ENCODE data around the gene CLCN2.

CLCN2 gene

DNA sequence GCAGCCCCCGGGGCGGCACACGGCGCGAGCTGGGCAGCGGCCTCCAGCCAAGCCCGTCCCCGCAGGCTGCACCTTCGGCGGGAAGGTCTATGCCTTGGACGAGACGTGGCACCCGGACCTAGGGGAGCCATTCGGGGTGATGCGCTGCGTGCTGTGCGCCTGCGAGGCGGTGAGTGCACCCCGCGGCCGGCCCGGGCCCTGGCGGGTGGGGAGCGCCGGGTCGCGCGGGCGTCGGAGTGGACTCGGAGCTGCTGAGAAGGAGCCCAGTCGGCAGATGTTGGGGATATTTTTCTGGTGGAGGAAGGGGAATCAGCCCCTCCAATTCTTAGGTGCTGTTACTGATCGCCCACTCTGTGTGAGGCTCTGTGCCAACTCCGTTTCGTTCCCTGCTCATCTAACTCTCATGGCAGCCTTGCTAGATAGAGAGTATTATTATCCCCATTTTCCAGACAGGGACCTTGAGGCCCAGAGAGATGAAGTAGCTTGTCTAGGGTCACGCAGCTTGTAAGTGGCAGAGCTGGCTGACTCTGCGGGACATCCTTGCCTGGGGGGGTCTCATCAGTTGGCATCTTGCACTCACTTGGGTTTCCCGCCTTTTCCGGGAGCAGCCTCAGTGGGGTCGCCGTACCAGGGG is 19.3 kb upstream of the CLCN2 start:
- DNase-seq (ENCODE audit: low read depth in 2 of 2), result no peak

DNA sequence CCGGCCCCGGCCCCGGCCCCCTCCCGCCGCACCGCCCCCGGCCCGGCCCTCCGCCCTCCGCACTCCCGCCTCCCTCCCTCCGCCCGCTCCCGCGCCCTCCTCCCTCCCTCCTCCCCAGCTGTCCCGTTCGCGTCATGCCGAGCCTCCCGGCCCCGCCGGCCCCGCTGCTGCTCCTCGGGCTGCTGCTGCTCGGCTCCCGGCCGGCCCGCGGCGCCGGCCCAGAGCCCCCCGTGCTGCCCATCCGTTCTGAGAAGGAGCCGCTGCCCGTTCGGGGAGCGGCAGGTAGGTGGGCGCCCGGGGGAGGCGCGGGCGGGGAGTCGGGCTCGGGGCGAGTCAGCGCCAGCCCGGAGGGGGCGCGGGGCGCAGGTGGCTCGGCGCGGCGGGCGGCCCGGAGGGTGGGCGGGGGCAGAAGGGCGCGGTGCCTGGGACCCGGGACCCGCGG is 18.8 kb upstream of the CLCN2 start:
- DNase-seq (ENCODE audit: low read depth in 2 of 2), result no peak

DNA sequence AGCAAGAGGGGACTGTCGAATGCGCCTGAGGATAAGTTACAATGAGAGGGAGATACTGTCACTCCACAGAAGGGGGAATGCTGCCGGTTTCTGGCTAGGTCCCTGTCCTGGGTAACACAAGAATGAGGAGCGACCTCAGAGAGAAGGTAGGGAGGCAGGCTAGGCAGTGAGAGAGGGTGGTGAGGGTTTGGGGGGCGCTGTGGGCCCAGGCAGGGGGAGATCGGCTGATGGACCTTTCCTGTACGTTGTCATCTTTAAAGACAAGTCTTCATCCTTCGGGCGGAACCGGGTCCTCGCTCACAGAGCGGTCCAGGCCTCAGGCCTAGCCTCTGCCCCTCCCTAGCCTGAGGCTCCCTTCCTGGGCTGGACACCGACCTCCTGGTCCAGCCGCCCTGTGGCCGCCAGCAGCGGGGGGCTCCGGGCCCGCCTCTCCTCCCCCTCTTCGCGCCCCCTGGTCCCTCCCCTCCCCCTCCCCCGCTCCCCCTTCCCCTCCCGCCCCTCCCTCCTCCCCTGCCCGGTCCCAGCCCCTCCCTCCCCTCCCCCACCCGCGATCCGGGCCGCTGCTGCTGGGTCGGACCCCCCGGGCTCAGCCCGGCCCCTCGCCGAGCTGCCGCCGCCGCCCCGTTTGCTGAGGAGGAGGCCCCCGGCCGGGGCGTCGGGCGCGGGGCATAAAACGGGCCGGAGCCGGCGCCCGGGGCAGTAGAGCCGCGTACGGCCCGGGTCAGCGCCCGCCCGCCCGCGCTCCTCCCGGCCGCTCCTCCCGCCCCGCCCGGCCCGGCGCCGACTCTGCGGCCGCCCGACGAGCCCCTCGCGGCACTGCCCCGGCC is 18.2 kb upstream of the CLCN2 start, which contains the start of gene CHRD:
TSS of gene CHRD (plus strand) at position 697 of the 827 bp plus-strand sequence. CDS start 265 bp downstream, outside the sequence.
- DNase-seq (ENCODE audit: low read depth in 2 of 2), result no peak

DNA sequence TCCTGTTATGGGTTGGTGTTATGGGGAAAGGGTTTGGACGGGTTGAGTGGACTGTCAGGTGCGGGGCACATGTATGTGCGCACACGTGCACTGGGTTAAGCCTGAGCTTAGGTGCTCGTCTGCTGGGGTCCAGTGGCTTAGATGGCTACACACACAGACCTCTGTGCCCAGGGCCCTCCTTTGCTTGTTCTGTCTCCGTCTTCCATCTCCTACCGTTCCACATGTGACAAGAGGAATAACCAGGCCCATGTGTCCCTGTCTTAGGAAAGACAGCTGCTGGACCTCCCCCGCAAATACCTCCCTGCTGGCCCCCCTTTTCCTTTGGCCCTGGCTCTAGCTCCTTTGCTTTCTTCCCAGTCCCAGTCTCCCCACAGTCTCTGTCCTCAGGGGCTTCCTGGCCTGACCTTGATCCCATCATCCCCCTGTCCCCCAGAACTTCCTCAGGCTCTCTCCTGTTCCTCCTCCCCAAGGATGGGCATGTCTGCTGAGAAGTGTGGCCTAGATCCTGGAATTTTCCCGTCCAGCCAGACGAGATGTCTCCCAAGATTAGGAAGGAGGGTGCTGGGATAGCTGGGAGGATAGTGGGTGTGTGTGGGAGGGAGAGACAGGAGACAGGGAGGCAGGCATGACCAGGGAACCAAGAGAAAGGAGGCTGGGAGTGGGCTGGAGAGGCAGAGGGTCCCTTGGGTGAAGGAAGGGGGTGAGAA is 17.4 kb upstream of the CLCN2 start:
- DNase-seq (ENCODE audit: low read depth in 2 of 2), result no peak

DNA sequence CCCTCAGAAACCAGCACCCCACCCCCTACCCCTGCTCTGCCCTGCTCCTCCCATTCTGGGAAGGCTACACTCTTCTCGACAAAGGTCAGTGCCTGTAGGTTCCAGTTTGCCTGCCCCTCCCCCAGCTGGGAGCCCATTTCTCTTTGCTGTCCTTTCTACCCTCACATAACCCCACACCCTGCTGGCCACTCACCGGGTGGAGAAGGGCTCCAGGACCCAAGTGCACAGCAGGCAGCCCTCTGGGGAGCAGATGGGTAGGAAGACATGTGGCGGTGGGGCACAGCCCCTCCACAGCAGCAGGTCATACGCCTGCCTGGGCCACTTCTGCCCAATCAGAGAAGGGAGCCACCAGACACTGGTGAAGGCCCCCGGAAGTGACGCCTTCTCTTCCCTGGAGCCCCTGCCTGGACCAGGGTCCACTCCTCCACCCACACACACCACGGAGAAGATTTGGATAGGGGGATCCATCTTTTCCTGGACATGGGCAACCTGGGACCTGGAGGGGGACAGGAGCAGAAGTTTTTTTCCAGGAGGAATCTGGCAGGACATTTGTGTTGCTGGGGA is 16.6 kb upstream of the CLCN2 start, which contains the start of gene THPO:
TSS of gene THPO (minus strand) at position 326 of the 564 bp plus-strand sequence. CDS start 1,948 bp downstream, outside the sequence.
- no peak for DNase-seq (ENCODE audit: low read depth in 2 of 2)

DNA sequence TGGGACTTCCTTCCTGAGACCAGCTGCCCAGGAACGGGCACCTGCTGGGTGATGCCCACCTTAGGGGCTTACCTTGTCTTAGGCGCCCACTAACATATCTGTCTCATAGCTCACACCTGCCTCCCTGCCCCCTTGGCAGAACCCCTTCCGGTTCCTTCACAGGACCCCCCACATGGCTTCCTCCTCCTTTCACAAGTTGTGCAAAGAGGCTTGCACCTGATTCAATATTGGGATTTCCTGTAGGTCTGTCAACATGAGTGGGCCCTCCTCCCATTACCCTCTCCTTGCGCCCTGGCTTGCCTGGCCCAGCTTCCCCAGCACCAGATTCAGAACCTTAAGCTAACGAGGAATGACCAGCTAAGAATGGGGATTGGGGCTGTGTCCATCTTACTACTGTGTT is 16.0 kb upstream of the CLCN2 start:
- no peak for DNase-seq (ENCODE audit: low read depth in 2 of 2)

DNA sequence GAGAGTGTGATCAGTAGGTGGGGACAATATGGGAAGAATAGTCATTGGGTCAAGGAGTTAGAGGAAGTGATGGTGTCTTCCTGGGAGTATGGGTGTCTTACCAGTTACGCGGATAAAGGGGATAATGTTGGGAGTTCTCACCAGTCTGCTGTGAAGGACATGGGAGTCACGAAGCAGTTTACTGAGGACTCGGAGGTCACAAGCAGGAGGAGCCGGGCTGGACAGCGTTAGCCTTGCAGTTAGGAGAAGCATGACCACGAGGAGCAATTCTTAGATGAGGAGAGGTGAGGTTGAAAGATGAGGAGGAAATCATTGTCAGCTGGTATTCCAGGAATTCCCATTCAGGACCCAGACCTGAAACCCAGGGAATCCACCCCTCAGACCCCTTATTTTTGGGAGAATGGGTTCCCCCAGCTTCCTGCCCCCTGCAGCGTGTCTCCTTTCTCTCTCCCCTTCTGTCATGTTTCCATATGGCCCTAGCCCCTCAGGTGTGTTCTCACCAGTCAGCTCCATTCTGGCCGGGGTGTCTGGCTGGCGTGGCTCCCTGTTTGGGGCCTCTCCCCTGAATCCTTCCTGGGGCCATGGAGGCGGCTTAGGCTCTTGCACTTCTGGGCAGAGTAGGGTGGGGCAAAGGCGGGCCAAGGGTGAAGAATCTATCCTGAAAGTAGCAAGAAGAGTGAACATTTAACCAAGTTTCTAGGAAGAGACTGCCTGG is 14.5 kb upstream of the CLCN2 start:
- no peak for DNase-seq (ENCODE audit: low read depth in 2 of 2)

DNA sequence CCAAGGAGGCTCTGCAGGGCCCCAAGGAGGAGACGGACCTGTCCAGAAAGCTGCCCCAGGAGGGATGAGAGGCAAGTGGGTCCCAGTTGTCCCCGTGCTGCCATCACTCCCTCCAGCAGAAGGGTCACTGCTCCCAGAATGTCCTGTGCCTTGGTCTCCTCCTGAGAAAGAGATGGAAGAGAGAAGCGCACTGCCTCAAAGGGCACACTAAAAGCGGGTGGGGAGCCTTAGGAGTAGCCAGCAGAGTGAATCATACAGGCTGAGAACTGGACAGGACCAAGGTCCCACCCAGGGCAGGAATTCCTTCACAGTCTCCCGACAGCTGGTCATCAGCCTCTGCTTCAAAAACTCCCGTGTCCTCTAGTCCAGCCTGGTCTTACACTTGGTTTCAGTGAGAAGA is 12.0 kb upstream of the CLCN2 start:
- DNase-seq (ENCODE audit: low read depth in 2 of 2), result no peak

DNA sequence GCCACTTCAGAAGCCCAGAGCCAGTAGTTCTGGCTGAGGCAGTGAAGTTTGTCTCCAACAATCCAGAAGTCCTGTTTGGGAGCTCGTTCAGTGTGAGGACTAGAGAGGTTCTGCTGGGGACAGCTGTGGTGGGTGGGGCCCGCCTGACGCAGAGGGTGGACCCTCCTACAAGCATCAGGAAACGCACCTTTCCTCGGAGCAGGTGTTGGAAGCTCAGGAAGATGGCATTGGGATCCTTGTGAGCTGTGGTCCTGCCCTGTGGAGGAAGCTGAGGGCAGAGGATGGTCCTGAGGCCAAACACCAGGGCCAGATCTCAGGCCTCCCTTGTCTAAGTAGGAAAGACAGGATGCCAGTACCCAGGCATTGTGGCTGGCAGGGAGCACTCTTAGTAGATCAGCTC is 11.5 kb upstream of the CLCN2 start:
- no peak for DNase-seq (ENCODE audit: low read depth in 2 of 2)

DNA sequence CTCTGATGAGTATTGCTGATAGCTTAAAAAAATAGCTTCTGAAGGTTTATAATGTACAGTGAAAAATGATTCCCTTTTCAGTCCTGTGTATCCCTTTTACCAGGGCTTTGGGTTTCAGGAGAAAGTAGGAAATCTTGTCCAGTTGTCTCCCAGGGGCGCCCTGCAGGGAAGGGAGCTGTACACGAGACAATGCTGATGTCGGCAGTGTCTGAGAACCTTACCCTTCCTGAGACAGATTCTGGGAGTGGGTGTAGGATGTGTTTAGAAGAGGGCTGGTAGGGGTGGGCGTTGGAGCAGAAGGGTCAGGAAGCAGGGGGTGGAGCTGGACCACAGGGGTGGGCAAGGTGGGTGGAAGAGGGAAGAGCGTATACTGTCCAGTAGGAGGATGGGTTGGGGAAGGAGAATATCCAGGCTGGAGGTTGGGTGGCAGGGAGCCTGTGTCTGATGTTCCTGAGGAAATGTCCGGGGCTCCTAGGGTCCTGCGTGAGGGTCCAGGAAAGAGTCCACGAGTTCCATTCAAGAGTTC is 11.0 kb upstream of the CLCN2 start:
- DNase-seq (ENCODE audit: low read depth in 2 of 2), result no peak

DNA sequence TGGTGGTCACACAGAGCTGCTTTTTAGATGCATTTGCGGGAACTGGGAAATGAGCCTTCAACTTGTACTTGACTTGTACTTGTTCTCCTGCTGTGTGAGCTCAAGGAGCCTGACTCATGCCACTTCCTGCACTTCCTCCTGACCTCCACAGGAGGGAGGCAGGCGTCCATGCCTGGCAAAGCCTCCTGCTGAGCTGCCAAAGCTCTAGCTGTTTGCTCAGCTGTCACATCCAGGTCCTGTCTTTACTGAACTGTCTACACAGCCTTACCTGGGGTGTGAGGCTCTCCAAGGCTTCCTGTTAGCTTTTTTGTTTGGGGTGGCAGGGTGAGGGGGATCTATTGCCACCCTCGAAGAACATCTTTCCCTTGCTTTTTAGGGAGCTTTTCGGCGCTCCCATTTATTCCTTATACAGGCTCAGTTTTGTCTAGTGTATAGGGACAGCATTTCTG is 10.2 kb upstream of the CLCN2 start:
- DNase-seq (ENCODE audit: low read depth in 2 of 2), result peak; percentile 33 to 39

DNA sequence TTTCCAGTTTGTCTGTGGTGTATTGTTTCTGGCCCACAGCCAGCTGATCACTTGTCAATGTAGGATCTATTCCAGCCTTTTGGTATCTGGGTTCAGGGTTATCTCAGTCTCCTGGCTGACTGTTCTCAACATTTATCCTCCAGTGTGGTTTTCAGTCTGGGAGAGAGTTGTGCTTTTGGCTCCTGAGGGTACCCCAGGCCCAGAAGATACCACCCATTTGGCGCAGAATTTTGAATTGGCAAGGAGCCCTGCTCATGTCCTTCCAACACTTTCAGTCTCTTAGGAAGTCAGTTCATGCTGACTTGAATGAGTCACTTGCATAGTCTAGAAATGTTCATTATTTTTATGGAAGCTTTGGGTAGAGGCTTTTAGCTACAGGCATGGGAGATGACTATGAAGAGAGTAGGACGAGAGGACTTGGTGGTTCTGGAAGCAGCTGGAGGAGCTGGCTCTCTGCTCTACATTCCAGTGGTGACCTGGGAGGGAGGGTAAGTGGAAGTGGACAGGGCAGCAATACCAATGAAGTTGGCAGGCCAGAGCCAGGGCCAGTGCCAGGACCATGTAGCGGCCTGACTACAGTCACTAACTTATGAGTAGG is 7.3 kb upstream of the CLCN2 start:
- no peak for DNase-seq (ENCODE audit: low read depth in 2 of 2)

DNA sequence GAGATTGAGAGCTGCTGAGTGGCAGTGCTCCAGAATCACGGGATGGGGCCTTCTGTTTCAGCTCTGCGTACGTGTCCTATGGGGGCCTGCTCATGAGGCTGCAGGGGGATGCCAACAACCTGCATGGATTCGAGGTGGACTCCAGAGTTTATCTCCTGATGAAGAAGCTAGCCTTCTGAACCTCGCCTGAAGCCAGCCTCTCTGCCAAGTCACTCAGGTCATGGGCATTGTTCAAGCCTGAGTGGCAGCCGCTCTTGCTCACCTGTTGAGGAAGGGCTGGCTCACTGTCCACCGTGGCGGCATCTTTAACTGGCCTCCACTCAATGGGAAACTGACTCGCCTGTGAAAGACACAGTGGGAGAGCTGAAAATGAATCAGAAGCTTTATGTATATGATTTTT is 6.7 kb upstream of the CLCN2 start:
- DNase-seq (ENCODE audit: low read depth in 2 of 2), result no peak

DNA sequence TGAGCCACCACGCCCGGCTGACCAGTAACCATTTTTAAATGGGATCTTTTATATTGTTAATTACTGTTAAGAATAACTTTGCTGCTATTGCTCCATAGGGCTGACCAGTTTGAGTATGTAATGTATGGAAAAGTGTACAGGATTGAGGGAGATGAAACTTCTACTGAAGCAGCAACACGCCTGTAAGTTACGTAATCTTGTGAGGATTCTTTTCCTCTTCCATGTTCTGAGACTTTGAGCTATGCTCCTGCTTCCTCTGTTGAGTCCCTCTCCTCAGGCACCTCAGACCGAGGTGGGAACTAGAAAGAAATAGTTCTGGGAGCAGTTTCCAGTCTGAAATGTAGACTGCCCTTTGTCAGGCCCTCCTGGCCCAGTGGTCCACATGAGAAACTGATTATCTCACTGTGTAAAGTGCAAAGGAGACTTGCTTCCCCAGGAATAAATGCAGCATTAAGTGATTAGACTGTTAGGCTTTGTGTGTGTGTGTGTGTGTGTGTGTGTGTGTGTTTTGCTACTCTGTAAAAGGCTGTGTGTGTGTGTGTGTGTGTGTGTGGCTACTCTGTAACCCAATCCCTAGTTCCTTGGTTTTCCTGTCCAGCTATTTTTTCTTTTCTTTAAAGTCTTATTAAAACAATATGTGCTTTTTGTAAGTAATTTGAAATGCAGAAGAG is 5.3 kb upstream of the CLCN2 start:
- no peak for DNase-seq (ENCODE audit: low read depth in 2 of 2)

DNA sequence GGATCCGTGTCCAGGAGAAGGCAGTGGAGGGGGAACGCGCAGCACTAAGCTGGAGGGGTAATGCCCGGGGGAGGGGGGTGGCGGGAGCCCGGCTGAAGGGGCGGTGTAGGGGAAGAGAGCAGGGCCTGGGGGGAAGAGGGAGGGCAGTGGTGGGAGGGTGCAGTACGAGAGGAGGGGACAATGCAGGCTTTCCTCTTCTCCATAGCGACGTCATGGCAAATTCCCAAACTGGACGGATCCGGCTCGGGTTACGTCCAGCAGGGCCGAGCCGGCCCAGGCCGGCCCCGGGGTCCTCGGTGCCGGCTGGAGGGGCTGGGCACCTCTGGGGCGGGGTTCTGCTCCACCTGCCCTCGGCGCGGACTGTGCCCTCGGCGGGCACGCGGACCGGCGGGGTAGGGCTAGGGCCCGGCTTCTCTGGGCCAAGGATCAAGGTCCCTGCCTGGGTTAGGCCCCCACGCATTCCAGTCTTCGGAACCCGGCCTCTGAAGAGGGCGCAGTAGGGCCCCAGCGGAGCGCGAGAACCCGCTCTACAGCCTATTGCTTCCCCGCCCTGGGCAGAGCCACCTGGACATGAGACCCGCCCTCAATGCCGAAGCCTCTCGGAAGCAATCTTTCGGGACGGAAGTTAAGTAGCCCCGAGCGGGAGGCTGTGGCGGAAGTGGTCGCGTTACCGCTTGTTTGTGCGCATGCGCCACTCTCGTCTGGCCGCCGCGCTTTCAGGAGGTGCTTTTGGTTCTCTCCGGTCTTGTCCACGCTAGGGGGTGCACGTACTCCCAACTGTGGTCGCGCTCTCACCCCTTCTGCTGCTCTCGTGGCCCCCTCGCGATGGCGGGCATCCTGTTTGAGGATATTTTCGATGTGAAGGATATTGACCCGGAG is 1.5 kb upstream of the CLCN2 start:
- DNase-seq (ENCODE audit: low read depth in 2 of 2), result peak; percentile 95 to 96

DNA sequence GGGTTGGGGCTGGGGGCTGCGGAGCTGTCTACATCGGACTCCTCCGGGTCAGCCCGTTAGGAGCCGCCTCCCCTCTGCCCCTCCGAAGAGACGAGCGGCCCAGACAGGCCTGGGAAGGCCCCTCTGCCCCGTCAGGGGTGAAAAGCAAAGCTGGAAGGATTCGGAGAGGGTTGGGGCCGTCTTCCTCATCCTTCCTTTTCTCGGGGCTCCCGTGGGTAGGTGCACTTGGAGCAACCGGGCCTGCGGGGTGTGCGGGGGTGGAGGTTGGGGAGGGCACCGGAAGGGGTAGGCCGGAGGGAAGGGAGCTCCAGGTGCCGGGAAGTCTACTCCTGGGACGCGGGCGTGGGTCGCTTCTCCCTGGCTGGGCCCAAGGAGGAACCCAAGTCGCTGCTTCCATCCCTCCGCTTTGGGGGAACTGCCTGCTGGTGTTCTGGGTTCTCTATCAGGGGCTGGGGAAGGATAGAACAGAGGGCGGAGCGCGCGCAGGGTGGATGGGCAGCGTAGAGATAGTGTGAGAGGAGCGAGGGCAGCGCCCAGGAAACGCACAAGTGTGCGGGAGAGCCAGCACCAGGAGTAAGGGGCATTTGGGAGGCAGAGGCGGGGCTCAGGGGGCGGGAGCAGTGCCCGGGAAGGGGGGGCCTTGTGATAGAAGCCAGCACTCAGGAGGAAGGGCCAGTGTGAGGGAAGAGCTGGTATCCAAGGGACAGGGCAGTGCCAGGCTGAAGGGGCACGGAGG is 695 bp upstream of the CLCN2 start:
- DNase-seq (ENCODE audit: low read depth in 2 of 2), result peak; percentile 16 to 35

DNA sequence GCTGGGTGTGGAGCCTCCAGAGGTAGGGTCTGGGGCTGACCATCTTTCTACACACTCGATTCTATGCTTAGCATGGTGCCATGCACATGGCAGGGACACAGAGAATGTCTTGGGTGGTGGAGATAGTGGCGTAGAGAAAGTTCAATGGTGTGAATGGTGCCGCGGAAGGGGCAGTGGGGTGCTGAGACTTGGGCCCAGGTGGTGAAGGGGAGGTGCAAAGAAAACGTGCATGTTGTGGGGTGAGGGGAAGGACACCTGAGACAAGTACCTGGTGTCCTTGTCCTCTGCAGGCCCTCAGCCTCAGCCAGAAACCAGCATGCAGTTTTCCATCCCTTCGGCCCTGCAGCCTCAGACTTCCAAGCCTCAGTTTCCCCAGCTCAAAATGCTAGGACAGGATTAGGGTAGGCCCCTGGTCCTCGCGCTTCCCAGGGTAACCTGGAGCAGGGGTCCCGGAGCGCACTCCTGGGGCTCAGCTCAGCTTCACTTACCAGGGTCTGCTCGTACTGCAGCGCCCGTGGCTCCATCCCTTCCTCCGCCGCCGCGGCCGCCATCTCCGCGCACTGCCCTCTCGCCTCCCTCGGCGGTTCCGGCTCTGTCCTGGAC is 375 bp downstream of the CLCN2 start:
- no peak for DNase-seq (ENCODE audit: low read depth in 2 of 2)
